ENCODE results near the gene CELF5.

The CELF5 gene

GRCh38 chr19:3344608-3345598 is 120.4 kb downstream of the CELF5 start:
- no peak for DNase-seq (ENCODE audit: low spot score)

- no peak for DNase-seq (ENCODE audit: low spot score)
These were observed 121.5 kb downstream of the CELF5 start for GRCh38 chr19:3345850-3346460.

Data from AG08396 (cell line).